Caco-2 (cell line): ENCODE results near the gene TBCE. TPM values are rescaled to one million over a fixed set of nuclear protein-coding genes. Genes with fewer than 3 reads are reported as not detected.

Experiments used
- BruUV-seq: library from RNA; stranded (reverse); fragments of 400-500 nt; replicated peaks from 2 replicates; lab custom pipeline; 2021; lab: Mats Ljungman, UMichigan
- CTCF ChIA-PET: fragments of 300-600 bp; sonication (Branson Sonifier 250); formaldehyde crosslinking; loops from one replicate; lab custom pipeline; 2022; ENCODE audit warnings: antibody characterized with exemption; lab: Charles Lee
- POLR2A ChIA-PET: fragments of 300-600 bp; sonication (Branson Sonifier 250); formaldehyde crosslinking; loops from one replicate; lab custom pipeline; 2022; ENCODE audit warnings: antibody characterized with exemption; lab: Charles Lee
- DNase-seq, 2 experiments: peaks; one replicate each; pipeline versions ENCODE4 v3.0.0 to v3.0.0-alpha.2; 2020 to 2022
- H3K27me3 ChIP-seq: replicated peaks from 2 replicates; pipeline ENCODE4 v1.6.0; 2011; ENCODE audit warnings: low read length; ENCODE audit not compliant: control insufficient read depth, insufficient read depth
- H3K36me3 ChIP-seq: 2 replicates; pipeline ENCODE4 v1.5.1; 2011; ENCODE audit warnings: low read length; ENCODE audit not compliant: control insufficient read depth, insufficient read depth
- H3K4me1 ChIP-seq: fragments of 250-450 bp; sonication (Bioruptor Pico); 2 replicates; pipeline ENCODE4 v1.5.1; 2020; ENCODE audit warnings: mild to moderate bottlenecking
- H3K4me3 ChIP-seq: 2 replicates; pipeline ENCODE4 v1.5.1; 2011; ENCODE audit warnings: low read depth, mild to moderate bottlenecking, control low read depth, low read length
- H3K9me3 ChIP-seq: fragments of 250-450 bp; sonication (Bioruptor Pico); 2 replicates; pipeline ENCODE4 v1.5.1; 2020; ENCODE audit warnings: mild to moderate bottlenecking, moderate library complexity
- H3K27ac Mint-ChIP-seq: one replicate; pipeline ENCODE4 v1.8.0; 2022; ENCODE audit warnings: mixed read lengths; ENCODE audit not compliant: unreplicated experiment
- H3K27me3 Mint-ChIP-seq: one replicate; pipeline ENCODE4 v1.8.0; 2022; ENCODE audit warnings: mixed read lengths; ENCODE audit not compliant: insufficient read depth, unreplicated experiment
- H3K36me3 Mint-ChIP-seq: one replicate; pipeline ENCODE4 v1.8.0; 2022; ENCODE audit warnings: mild to moderate bottlenecking, mixed read lengths; ENCODE audit not compliant: insufficient read depth, unreplicated experiment
- H3K4me1 Mint-ChIP-seq: one replicate; pipeline ENCODE4 v1.8.0; 2022; ENCODE audit warnings: low read depth, mixed read lengths; ENCODE audit not compliant: unreplicated experiment
- H3K4me3 Mint-ChIP-seq: one replicate; pipeline ENCODE4 v1.8.0; 2022; ENCODE audit warnings: mild to moderate bottlenecking, moderate library complexity, mixed read lengths; ENCODE audit not compliant: unreplicated experiment
- H3K9me3 Mint-ChIP-seq: one replicate; pipeline ENCODE4 v1.8.0; 2022; ENCODE audit warnings: mixed read lengths; ENCODE audit not compliant: unreplicated experiment
- CTCF ChIP-seq, 2 experiments: fragments of 200-600 bp in 1 of 2; IDR thresholded peaks; 1 replicate in 1 of 2; 2 replicates in 1 of 2; pipeline versions ENCODE4 v1.5.1 to v1.8.0; 2011 to 2022; ENCODE audit warnings: antibody characterized with exemption in 1 of 2, control low read depth in 1 of 2, inconsistent platforms in 1 of 2, low read depth in 1 of 2, low read length in 1 of 2, mild to moderate bottlenecking in 1 of 2, moderate library complexity in 1 of 2; ENCODE audit not compliant: insufficient read depth in 1 of 2, severe bottlenecking in 1 of 2, unreplicated experiment in 1 of 2
- intact Hi-C: fragments of 100-400 bp; cut with micrococcal nuclease; formaldehyde crosslinking; loops from one replicate; pipeline ENCODE4 v1.10.0; 2022; ENCODE audit not compliant: unreplicated experiment
- total RNA-seq: library from RNA; stranded (reverse); gene quantifications from 2 replicates; pipeline ENCODE4 v1.2.3, GENCODE V29; 2022

Gene TBCE
- total RNA-seq, 1 experiment from 2014 or later = 40.0 TPM

- no peaks in the 10 kb centered on the region for H3K36me3 ChIP-seq
- BruUV-seq = no TSS peak
- no peaks in the 10 kb centered on the region for H3K27me3 ChIP-seq
- no peak overlapping the region for H3K27ac Mint-ChIP-seq
- CTCF ChIA-PET = interaction anchor here (1.0 kb wide), 1 partner anchor 23 kb away, joined by 5 read pairs; no protein-coding TSS in a partner anchor
- POLR2A ChIA-PET = no interaction called here
- no peaks in the 10 kb centered on the region for H3K27me3 Mint-ChIP-seq
- no peaks in the 10 kb centered on the region; the same call in 1 of the 2 replicates for H3K9me3 ChIP-seq
- H3K9me3 Mint-ChIP-seq = peaks cover 9% of the 10 kb centered on the region
- no peaks in the 10 kb centered on the region for H3K4me1 ChIP-seq
- intact Hi-C loops = no loop called here
- no peak for TF ChIP-seq CTCF (IDR thresholded peaks at IDR 0.05; ENCODE audit: insufficient read depth in 1 of 2, low read depth in 1 of 2, low read length in 1 of 2, severe bottlenecking in 1 of 2, unreplicated experiment in 1 of 2)
- H3K36me3 Mint-ChIP-seq = peaks cover 6% of the 10 kb centered on the region
- no peak overlapping the region for H3K4me3 ChIP-seq
- DNase-seq = no peak
- no peaks in the 10 kb centered on the region for H3K4me1 Mint-ChIP-seq
- no peak overlapping the region for H3K4me3 Mint-ChIP-seq
Observed at GRCh38 chr1:235391874-235392273, 24.6 kb downstream of the TBCE start.

DNA sequence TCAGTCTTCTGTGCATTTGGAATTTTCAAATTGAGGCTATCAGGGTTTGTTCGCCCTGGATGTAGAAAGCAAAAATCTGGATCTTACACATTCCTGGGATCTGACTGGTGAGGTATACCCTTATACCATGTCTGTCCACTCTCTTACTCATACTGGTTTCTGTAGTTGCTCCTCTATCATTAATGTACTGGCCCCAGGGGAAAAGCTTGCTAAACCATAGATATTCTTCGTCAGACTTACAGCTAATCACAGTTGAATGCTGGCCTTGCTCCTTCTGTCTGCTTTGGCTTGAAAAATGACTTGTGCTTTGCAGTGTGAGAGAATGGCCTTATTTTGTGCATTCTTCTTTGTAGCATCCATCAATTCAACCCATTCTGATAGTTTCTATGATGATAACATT is 30.5 kb downstream of the TBCE start:
- CTCF ChIA-PET = no interaction called here
- Histone ChIP-seq H3K9me3 (no peaks in the 10 kb centered on the region), H3K4me3 (no peak overlapping the region), H3K36me3 (no peaks in the 10 kb centered on the region), H3K27me3 (no peaks in the 10 kb centered on the region), H3K4me1 (peaks cover 9% of the 10 kb centered on the region; the same call in 1 of the 2 replicates)
- Mint-ChIP-seq H3K36me3 (no peaks in the 10 kb centered on the region), H3K27ac (no peak overlapping the region), H3K4me1 (peaks cover 5% of the 10 kb centered on the region), H3K27me3 (no peaks in the 10 kb centered on the region), H3K9me3 (no peaks in the 10 kb centered on the region), H3K4me3 (no peak overlapping the region)
- POLR2A ChIA-PET = no interaction called here
- no peak for DNase-seq
- intact Hi-C loops = no loop called here
- no peak for TF ChIP-seq CTCF (IDR thresholded peaks at IDR 0.05; ENCODE audit: insufficient read depth in 1 of 2, low read depth in 1 of 2, low read length in 1 of 2, severe bottlenecking in 1 of 2, unreplicated experiment in 1 of 2)
- BruUV-seq = no TSS peak

DNA sequence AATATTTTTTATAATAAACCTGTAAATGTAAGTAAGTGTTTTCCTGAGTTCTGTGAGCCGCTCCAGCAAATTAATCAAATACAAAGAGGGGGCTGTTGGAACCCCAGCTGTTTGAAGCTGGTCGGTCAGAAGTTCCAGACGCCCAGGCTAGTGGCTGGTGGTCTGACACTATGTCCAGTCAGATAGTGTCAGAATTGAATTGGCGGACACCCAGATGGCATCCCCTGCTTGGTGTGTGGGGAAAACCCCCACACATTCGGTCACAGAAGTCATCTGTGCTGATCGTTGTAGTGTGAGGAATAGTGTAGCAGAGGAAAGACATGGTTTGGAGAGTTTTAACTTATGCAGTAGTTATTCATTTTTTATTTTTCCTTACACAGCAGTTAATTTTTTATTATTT is 32.4 kb downstream of the TBCE start:
- intact Hi-C loops = no loop called here
- POLR2A ChIA-PET = no interaction called here
- H3K4me1 Mint-ChIP-seq = peaks cover 7% of the 10 kb centered on the region
- H3K36me3 Mint-ChIP-seq = peaks cover 6% of the 10 kb centered on the region
- no peak overlapping the region for H3K27ac Mint-ChIP-seq
- no peaks in the 10 kb centered on the region for H3K27me3 ChIP-seq
- H3K9me3 Mint-ChIP-seq = no peaks in the 10 kb centered on the region
- H3K4me1 ChIP-seq = peaks cover 12% of the 10 kb centered on the region; the same call in 1 of the 2 replicates
- no peaks in the 10 kb centered on the region for H3K9me3 ChIP-seq
- H3K4me3 ChIP-seq = no peak overlapping the region
- no peak overlapping the region for H3K4me3 Mint-ChIP-seq
- no peak for TF ChIP-seq CTCF (IDR thresholded peaks at IDR 0.05; ENCODE audit: insufficient read depth in 1 of 2, low read depth in 1 of 2, low read length in 1 of 2, severe bottlenecking in 1 of 2, unreplicated experiment in 1 of 2)
- H3K27me3 Mint-ChIP-seq = no peaks in the 10 kb centered on the region
- CTCF ChIA-PET = no interaction called here
- no peaks in the 10 kb centered on the region for H3K36me3 ChIP-seq
- DNase-seq = no peak
- BruUV-seq = no TSS peak
